Measurements from ENCODE around the gene CDK5. TPM values are rescaled to one million over a fixed set of nuclear protein-coding genes. Genes with fewer than 3 reads are reported as not detected.
A peak's percentile ranks its signal among the peaks of the same experiment; 100 is the strongest.

CDK5 gene
- total and polyA plus RNA-seq, 9 of the 15 experiments (the other 6 are each of a cell fraction or from before 2014, with no cell fraction given): 3.2 to 38.0 (median 27.5) TPM

- TF ChIP-seq PHTF2 (CRISPR knock-in tag; IDR thresholded peaks at IDR 0.05) (no peak), MAX (CRISPR knock-in tag; IDR thresholded peaks at IDR 0.05) (peak; percentile 50), NKRF (IDR thresholded peaks at IDR 0.05; ENCODE audit: borderline replicate concordance) (peak; percentile 69; the same call in 1 of the 2 replicates), EP300 (IDR thresholded peaks at IDR 0.05; ENCODE audit: low read length) (no peak), MYBL2 (IDR thresholded peaks at IDR 0.05; ENCODE audit: low read depth) (no peak), MYBL2 (CRISPR knock-in tag; IDR thresholded peaks at IDR 0.05; ENCODE audit: borderline replicate concordance) (no peak), SRF (CRISPR knock-in tag; IDR thresholded peaks at IDR 0.05) (peak in 1 of 2 experiments; percentile 22; a peak in 1 of 4 replicates), TEAD2 (tag; IDR thresholded peaks at IDR 0.05) (no peak), RFX7 (CRISPR knock-in tag; IDR thresholded peaks at IDR 0.05) (no peak), ZNF175 (CRISPR knock-in tag; IDR thresholded peaks at IDR 0.05; ENCODE audit: low read depth) (peak; percentile 36; the same call in 1 of the 2 replicates), COPS2 (conservative IDR thresholded peaks at IDR 0.05) (no peak), TAF15 (IDR thresholded peaks at IDR 0.05; ENCODE audit: low read depth, low read length) (0 out of 2 replicates have a peak, but pooled peaks have one; percentile 31), SAP30 (IDR thresholded peaks at IDR 0.05; ENCODE audit: borderline replicate concordance, insufficient read depth, low read depth, low read length, poor library complexity, severe bottlenecking) (peak; percentile 58), SLC30A9 (CRISPR knock-in tag; IDR thresholded peaks at IDR 0.05) (0 out of 2 replicates have a peak, but pooled peaks have one; percentile 45), ZNF197 (CRISPR knock-in tag; IDR thresholded peaks at IDR 0.05; ENCODE audit: low read depth) (peak; percentile 53), YY1 (IDR thresholded peaks at IDR 0.05; ENCODE audit: borderline replicate concordance in 1 of 3, control insufficient read depth in 1 of 3, extremely low read depth in 1 of 3, insufficient read depth in 3 of 3, insufficient read length in 1 of 3, insufficient replicate concordance in 2 of 3, low read depth in 1 of 3, low read length in 2 of 3) (peak in 1 of 3 experiments; percentile 28), TGIF2 (CRISPR knock-in tag; IDR thresholded peaks at IDR 0.05) (peak; percentile 63; the same call in 1 of the 2 replicates), PHB2 (IDR thresholded peaks at IDR 0.05; ENCODE audit: low read depth) (0 out of 2 replicates have a peak, but pooled peaks have one; percentile 28), DEAF1 (CRISPR knock-in tag; IDR thresholded peaks at IDR 0.05) (no peak), ZBTB17 (CRISPR knock-in tag; IDR thresholded peaks at IDR 0.05) (no peak)
Observed at GRCh38 chr7:151081170-151082101, 23.7 kb upstream of the CDK5 start (continued).

Data from K562 (cell line).